SHP77 (cell line): Measurements from ENCODE around the gene PWWP2B.
A peak's percentile ranks its signal among the peaks of the same experiment; 100 is the strongest.
"Not testable (repeated sequence)": the region's sequence is repeated elsewhere in the genome, so short reads cannot be mapped to it uniquely, and the experiment has no call there.

Source experiments
- DNase-seq, 2 experiments: peaks; one replicate each; lab custom pipeline; 2025; lab: John Stamatoyannopoulos, UW

The PWWP2B gene

GRCh38 chr10:132434405-132435005 lies 37.5 kb downstream of the PWWP2B start:
- peak; percentile 61 to 83 for DNase-seq

GRCh38 chr10:132435320-132435719 lies 38.3 kb downstream of the PWWP2B start:
- DNase-seq: not testable (repeated sequence)

- DNase-seq: not testable (repeated sequence)
These were observed 39.1 kb downstream of the PWWP2B start for GRCh38 chr10:132436096-132436495.

GRCh38 chr10:132436861-132437410 lies 39.9 kb downstream of the PWWP2B start:
- no peak for DNase-seq

- DNase-seq: no peak
These were observed 40.5 kb downstream of the PWWP2B start for GRCh38 chr10:132437541-132437950.

GRCh38 chr10:132438091-132439024 lies 41.4 kb downstream of the PWWP2B start:
- no peak for DNase-seq

GRCh38 chr10:132439025-132439388 lies 42.0 kb downstream of the PWWP2B start:
- no peak for DNase-seq

GRCh38 chr10:132439424-132440163 lies 42.6 kb downstream of the PWWP2B start:
- no peak for DNase-seq

- no peak for DNase-seq
These were observed 44.0 kb downstream of the PWWP2B start for GRCh38 chr10:132440791-132441565.

- no peak for DNase-seq
These were observed 45.0 kb downstream of the PWWP2B start for GRCh38 chr10:132441818-132442524.

GRCh38 chr10:132442636-132443035 lies 45.6 kb downstream of the PWWP2B start:
- no peak for DNase-seq

GRCh38 chr10:132443605-132443982 lies 46.6 kb downstream of the PWWP2B start:
- peak in 1 of 2 experiments; percentile 27 for DNase-seq

- DNase-seq: peak in 1 of 2 experiments; percentile 21
These were observed 47.2 kb downstream of the PWWP2B start for GRCh38 chr10:132443983-132444876.

DNA sequence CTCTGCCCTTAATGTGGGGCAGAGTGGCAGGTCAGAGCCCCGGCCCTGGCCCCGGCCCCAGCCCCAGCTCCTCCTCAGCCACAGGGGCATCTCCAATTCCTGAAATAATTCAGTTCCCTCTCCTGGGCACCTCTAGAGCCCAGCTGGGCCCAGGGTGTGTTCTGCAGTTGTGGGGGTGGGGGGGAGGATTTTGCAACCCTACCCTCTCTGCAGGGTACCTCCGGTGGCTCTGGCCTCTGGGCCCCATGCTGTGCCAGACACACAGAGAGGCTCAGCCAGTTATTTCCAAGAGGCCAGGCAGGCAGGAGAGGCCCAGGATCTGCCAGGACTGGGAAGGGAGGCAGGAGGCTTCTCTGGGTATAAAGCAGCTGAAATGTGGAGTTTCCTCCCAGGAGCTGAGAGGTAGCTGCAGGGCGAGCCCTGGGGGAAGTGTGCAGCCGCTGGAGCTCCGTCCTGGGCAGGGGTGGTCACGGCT lies 47.9 kb downstream of the PWWP2B start:
- no peak for DNase-seq

- DNase-seq: no peak
These were observed 48.7 kb downstream of the PWWP2B start for GRCh38 chr10:132445516-132446194.

DNA sequence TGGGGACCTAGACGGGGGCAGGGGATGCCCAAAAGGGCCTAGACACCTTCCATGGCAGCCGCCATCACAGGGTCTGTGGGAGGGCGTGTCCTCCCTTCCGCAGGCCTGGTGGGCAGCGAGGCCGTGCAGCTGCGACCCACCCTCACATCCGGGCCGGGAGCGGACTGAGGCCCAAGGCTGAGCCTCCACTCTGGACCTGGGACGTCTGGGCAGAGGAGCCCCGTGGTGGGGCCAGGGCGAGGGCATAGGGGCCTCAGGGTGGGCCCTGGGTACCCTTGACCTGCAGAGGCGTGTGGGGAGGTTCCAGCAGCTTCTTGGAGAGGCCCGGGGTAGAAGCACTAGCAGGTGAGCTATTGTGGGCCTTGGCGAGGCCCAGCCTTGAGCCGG lies 49.2 kb downstream of the PWWP2B start:
- DNase-seq: no peak

DNA sequence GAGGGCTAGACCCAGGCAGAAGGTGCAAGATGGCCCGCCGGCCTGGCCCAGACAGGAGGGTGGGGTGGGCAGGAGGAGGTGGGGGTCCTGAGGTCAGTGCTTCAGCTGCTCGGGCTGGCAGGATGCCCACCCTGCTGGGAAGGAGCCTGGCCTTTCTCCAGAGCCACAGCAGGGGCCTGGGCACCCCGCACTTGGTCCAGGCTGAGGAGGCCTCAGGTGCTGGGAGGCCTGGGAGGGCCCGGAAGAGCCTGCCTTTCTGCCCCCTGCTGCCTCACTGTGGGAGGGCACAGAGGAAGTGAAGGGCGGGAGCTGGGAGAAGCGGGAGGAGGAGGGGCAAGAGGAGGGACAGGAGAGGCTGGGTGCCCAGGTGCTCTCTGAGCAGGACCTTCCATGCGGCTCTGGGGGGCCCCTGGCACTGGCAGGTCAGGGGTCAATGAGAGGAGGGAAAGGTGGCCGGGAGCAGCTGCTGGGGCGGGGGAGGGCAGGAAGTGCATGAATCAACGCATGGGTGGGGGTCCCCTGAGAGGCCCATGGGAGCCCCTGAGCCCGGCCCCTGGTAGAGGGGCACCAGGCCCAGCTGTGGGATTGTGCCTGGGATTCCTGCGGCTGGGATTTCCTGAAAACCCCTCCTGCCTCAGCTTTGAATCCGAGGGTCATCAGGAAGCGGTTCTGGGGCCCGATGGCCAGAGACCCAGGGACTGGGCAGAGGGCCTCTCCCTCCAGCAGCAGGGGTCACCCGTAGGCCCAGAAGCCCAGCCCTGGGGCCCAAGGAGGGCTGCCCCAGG lies 49.9 kb downstream of the PWWP2B start:
- peak; percentile 74 to 78 for DNase-seq
